HG02798 (cell line): ENCODE results near the gene GHRHR.

Experiments
- ATAC-seq: cut with Tn5 transposase; IDR thresholded peaks from one replicate; pipeline ENCODE4 v1.9.1; 2021; ENCODE audit warnings: mild to moderate bottlenecking; ENCODE audit not compliant: unreplicated experiment, poor library complexity

GHRHR gene

DNA sequence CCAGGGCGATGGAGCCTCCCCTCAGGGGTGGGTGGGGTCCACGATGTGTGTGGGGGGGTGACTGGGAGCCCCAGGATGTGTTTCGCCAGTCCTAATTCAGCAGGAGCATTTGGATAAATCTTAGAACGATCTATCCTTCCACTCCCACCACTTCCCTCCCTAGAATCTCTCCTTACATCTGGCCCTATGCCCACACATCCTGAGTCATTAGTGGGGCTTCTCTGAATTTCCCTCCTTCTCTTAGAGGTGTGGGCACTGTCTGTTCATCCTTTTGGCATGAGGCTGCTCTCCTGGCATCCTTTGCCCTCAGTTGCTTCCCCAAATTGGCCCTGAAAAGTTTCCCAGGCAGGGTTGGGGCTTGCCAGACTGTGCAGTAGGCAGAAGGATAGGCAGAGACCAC, 1.6 kb downstream of the GHRHR start:
- no peak for ATAC-seq

- ATAC-seq: no peak
Observed at GRCh38 chr7:30965883-30966282, 2.1 kb downstream of the GHRHR start.

DNA sequence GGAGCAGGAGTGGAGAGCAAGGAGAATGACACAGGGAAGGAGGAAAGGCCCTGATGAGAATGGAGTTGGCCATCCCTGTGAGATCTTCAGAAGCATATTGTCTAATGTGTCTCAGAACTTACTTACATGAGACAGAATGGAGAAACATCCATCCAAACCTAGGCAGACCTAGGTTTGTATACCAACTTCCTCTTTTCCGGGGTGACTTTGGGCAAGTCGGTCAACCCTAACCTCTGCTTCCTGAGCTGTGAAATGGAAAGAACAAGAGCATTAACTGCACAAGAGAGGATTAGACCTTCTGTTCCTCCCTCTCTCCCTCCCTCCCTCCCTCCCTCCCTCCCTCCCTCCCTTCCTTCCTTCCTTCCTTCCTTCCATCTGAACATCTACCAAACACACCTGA, 4.5 kb downstream of the GHRHR start:
- no peak for ATAC-seq

DNA sequence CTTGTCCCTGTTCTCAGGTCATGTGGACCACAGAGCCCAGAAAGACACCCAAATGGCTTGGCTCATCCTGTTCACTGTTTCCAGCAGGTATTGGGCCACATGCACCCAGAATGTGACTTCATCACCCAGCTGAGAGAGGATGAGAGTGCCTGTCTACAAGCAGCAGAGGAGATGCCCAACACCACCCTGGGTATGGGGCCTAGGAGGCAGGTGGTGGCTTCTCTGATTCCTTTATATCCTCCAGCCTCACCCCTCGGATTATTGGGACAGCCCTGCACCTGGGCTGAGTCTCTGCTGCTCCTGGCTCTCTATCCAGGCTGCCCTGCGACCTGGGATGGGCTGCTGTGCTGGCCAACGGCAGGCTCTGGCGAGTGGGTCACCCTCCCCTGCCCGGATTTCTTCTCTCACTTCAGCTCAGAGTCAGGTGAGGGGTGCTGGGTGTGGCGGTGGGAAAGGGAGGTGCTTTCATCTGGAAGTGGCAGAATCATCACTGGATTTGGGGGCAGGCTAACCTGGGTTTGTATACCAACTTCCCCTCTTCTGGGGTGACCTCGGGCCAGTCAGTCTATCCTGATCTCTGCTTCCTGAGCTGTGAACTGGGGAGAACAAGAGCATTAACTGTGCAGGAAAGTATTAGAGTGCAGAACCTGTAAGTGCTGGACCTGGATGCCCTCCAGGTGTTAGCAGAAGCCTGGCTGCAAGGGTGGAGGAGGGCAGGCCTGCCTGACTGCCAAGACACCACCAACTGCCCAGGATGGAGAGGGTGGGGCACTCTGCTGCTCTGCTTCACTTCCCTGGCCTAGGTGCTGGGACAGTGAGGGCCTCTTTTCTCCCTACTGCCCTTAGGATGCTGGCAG, 5.2 kb downstream of the GHRHR start:
- no peak for ATAC-seq

DNA sequence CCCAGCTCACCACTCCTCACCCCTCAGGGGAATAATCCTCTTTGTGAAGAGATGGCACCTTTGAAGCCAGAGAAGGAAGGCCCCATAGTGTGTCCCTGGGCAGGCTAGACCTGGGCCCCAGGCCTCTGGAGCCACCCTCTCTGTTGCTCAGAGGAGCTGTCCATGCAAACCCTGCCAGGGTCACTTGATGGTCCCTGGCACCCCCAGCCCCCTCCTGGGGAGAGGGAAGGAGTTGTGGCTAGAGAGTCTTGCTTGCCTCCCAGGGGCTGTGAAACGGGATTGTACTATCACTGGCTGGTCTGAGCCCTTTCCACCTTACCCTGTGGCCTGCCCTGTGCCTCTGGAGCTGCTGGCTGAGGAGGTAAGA, 5.8 kb downstream of the GHRHR start:
- no peak for ATAC-seq

- no peak for ATAC-seq
Observed at GRCh38 chr7:30970074-30970473, 6.3 kb downstream of the GHRHR start.

DNA sequence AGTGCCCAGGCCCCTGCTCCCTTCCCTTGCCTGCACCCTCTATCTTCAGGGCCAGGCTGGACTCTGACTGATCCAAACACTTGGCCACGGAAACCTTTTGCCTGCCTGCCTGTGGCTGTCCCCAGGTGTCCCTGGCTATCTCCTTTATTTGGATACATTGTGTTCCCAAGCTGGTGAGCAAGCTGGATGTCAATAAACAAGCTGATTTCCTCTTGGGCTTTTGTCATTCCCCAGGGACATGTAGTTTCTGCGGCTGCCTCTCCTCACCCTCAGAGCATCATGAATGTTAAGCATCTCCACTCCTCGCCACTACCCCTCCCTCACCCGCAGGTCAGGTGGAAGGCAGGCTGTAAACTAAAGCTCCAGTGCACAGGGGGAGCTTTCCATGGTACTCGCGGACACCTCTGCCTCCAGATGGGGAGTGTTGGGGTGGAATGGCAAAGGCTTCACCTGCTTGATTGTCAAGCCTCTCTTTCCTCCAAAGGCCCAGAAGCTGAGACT, 6.9 kb downstream of the GHRHR start:
- ATAC-seq: no peak

DNA sequence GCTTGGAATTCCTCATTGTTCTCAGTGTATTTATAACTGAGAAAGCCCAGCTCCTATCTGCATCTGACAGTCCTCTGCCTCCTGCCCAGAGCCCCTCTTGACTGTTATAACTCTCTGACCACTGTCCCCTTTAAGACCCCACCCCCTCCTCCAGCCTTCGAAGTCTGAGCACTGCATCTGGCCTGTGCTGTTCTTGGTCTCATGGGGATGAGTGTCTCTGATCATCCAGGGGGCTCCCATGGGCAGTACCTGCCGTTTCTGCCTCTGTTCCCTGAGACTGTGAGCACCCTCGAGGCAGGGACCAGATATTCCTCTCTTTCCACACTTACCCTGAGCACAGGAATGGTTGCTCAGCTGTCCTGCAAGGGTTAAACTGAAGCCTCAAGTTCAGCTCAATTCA, 7.7 kb downstream of the GHRHR start:
- no peak for ATAC-seq

DNA sequence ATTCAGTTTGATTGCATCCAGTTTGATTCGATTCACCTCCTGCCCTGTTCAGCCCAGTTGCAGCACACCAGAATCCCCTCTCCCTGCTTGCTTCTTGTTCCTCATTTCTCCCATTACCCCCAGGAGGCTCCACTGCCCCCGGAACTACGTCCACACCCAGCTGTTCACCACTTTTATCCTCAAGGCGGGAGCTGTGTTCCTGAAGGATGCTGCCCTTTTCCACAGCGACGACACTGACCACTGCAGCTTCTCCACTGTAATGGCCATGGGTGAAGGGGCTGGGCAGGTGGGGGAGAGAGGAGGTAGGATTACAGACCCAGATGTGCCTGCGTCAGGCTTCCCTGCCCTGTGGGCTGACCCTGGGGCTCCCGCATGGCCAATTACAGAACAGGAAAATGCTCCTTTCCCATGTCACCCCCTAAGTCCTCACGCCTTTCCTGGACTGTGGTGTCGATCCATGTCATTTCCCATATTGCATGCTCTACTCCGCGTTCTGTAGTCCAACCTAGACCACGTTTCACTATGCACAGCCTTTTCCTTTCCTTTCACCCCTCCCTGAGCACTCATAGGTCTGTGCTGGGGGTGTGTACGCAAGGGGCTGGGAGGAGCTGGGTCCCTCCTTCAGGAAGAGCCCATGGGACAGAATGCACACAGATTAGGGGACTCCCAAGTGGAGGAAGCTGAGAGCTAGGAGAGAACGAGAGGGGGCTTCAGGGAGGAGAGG, 8.2 kb downstream of the GHRHR start:
- no peak for ATAC-seq

DNA sequence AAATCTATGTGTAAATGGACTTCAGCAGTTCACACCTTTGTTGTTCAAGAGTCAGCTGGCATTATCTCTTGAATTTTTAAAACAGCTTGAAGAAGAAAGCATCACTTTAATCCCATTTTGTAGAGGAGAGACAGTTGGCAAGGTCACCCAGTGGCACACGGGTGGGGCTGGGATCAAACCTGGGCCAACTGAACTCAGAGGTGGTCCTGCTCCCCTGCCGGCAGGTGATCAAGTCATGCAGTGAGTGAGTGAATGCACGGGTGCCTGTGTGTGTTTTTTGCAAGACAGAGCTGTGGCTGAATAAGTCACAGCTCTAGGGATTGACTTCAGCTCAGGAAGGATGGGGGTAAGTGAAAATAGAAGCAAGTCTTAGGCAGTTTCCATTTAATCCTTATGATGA, 9.5 kb downstream of the GHRHR start:
- no peak for ATAC-seq

GRCh38 chr7:30973791-30974604, 10.2 kb downstream of the GHRHR start:
- no peak for ATAC-seq

DNA sequence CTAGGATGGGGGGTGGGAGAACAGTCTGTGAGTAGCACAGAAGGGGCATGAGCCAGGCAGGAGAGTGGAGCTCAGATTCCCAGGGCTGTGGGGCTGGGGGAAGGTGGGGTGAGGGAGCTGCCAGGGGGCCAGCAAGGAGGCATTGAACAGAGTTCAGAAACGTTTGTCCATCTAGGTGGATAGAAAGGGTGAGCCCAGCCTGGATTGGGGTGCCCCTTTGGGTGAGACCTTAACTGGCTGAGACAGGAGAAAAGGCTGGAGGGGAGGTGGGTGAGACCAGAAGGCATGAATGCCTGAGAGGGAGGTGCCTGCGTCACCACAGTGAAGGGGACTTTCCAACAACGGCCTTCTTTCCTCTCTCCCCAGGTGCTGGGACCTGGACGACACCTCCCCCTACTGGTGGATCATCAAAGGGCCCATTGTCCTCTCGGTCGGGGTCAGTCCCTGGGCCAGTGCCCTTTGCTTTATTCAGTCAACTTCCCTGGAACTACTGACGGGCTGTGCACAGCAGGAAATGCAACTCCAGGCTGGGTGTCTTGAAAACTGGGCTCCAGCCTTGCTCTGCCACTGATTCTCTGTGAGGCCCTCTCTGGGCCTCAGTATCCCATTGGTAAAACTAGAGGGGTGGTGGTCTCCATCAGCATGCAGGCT, 11.0 kb downstream of the GHRHR start:
- peak; percentile 97 for ATAC-seq

- ATAC-seq: peak; percentile 12
Observed at GRCh38 chr7:30975256-30975899, 11.6 kb downstream of the GHRHR start.

- ATAC-seq: no peak
Observed at GRCh38 chr7:30976381-30976780, 12.6 kb downstream of the GHRHR start.

- ATAC-seq: no peak
Observed at GRCh38 chr7:30977222-30977621, 13.5 kb downstream of the GHRHR start.

DNA sequence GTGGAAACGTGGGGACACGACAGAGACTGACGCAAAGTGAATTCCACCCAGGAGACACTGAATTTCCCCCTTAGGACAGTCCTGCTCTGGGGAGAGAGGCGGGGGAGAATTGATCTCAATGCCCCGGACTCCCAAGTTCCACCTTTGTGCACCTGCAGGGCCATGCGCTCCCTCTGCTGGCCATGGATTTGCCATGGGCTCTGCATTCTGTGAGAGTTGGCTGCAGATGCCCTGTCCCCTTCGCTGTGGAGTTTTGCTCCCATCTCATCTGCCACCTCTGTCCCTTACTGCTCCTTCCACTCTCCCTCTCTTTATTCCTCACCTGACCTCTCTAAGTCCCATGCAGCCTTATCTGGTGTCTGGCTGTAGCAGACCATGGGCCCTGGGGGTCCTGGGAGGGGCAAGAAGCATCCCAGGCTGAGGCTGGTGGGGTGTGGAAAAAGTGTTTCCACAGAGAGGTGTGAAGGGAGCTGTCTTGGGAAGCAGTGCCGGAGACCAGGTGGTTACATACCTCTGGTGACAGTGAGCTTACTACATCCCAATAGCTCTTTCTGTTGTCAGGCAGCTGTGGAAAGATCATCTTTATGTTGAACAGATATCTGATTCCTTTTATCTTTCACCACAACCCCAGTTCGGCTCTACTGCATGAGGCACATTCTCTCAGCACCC, 14.3 kb downstream of the GHRHR start:
- no peak for ATAC-seq

DNA sequence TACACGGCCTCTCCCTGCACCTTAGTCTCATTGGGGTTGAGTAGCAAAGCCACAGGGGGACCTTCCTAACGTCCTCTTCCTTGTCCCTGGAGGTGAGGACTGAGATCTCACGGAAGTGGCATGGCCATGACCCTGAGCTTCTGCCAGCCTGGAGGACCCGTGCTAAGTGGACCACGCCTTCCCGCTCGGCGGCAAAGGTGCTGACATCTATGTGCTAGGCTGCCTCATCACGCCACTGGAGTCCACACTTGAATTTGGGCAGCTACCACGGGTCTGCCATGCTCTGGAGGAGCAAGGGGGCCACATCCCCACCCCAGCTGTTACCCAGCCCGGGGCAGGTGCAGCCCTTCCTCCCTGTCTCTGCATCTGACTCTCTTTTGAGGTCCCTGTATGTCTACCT, 15.3 kb downstream of the GHRHR start:
- no peak for ATAC-seq

DNA sequence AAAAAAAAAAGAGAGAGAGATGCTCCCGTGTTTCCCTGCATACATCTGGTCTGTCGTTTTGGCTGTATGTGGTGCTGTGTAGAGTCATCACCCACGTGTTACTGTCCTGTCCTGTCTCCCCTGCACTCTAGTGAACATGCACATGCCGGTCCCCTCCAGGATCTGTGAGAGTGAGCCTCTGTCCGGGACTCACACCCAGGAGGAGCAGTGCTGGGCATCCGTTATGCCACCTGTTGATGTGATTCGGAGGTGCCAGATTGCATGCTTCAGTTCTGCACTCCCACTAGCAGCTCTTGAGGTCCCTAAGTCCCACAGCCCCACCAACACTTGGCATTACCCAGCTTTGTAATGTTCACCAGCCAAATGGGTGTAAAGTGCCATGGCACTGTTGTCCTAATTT, 16.4 kb downstream of the GHRHR start:
- no peak for ATAC-seq

- ATAC-seq: no peak
Observed at GRCh38 chr7:30980751-30981150, 17.0 kb downstream of the GHRHR start.
